Measurements from ENCODE around the gene TMED1. TPM values are rescaled to one million over a fixed set of nuclear protein-coding genes. Genes with fewer than 3 reads are reported as not detected.

TMED1 gene
- total and polyA plus RNA-seq, 2 of the 4 experiments (the other 2 are of a cell fraction): 37.6 to 41.4 TPM

DNA sequence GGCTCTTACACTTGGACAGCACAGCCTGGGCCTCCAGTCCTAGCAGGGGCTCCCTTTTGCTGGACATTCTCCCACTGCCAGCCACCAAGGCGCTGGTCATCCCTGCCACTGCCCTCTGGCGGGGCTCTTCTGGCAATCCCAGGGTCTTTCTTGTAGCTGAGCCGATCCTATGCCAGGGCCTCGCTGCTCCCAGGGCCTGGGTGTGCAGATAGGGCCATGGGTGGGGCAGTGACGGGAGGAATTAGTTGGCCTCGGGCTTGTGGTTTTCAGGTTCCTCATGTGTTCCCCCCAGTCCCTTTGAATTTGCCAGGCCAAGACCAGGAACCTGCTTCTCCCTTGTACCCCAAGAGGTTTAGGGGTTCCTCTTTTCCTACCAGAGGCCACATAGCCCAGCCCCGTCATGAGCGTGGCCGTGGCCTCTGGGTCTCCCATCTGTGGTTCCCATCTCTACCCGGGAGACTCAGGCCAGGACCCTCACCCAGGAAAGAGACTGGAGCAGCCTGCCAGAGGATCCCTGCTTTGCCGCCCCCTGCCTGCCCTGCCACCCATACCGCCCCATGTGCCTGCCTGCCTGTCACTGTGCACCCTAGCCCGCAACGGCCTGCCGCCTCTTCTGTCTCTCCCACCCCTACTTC, 26.2 kb downstream of the TMED1 start:
- no peak overlapping the region for H4K8ac ChIP-seq (ENCODE audit: low read depth in 2 of 2, low read length in 2 of 2)
- TF ChIP-seq, protein P1, sequence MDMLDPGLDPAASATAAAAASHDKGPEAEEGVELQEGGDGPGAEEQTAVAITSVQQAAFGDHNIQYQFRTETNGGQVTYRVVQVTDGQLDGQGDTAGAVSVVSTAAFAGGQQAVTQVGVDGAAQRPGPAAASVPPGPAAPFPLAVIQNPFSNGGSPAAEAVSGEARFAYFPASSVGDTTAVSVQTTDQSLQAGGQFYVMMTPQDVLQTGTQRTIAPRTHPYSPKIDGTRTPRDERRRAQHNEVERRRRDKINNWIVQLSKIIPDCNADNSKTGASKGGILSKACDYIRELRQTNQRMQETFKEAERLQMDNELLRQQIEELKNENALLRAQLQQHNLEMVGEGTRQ (IDR thresholded peaks at IDR 0.05; ENCODE audit: low read depth, low read length): no peak
- TF ChIP-seq BHLHE40 (IDR thresholded peaks at IDR 0.05; ENCODE audit: low read depth, low read length) (no peak), CEBPB (IDR thresholded peaks at IDR 0.05; ENCODE audit: low read depth, low read length) (no peak), FOS (IDR thresholded peaks at IDR 0.05; ENCODE audit: low read depth, low read length) (no peak), MAZ (IDR thresholded peaks at IDR 0.05; ENCODE audit: borderline replicate concordance, low read depth, low read length) (no peak), SMC3 (IDR thresholded peaks at IDR 0.05; ENCODE audit: low read depth, low read length) (no peak), RAD21 (IDR thresholded peaks at IDR 0.05; ENCODE audit: low read length) (no peak), POLR2A (IDR thresholded peaks at IDR 0.05; ENCODE audit: low read depth, low read length) (no peak), RCOR1 (IDR thresholded peaks at IDR 0.05; ENCODE audit: insufficient replicate concordance, low read length) (no peak), MXI1 (IDR thresholded peaks at IDR 0.05; ENCODE audit: borderline replicate concordance, low read depth, low read length) (no peak), CHD1 (IDR thresholded peaks at IDR 0.05; ENCODE audit: low read depth, low read length) (no peak), MAFK (IDR thresholded peaks at IDR 0.05; ENCODE audit: low read depth, low read length) (no peak), RFX5 (IDR thresholded peaks at IDR 0.05; ENCODE audit: low read depth, low read length) (no peak), NFE2L2 (IDR thresholded peaks at IDR 0.05; ENCODE audit: low read depth, low read length) (no peak)
- TF ChIP-seq, protein P2, sequence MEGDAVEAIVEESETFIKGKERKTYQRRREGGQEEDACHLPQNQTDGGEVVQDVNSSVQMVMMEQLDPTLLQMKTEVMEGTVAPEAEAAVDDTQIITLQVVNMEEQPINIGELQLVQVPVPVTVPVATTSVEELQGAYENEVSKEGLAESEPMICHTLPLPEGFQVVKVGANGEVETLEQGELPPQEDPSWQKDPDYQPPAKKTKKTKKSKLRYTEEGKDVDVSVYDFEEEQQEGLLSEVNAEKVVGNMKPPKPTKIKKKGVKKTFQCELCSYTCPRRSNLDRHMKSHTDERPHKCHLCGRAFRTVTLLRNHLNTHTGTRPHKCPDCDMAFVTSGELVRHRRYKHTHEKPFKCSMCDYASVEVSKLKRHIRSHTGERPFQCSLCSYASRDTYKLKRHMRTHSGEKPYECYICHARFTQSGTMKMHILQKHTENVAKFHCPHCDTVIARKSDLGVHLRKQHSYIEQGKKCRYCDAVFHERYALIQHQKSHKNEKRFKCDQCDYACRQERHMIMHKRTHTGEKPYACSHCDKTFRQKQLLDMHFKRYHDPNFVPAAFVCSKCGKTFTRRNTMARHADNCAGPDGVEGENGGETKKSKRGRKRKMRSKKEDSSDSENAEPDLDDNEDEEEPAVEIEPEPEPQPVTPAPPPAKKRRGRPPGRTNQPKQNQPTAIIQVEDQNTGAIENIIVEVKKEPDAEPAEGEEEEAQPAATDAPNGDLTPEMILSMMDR (conservative IDR thresholded peaks at IDR 0.05; ENCODE audit: low read depth, low read length): no peak
- TF ChIP-seq, protein P3, sequence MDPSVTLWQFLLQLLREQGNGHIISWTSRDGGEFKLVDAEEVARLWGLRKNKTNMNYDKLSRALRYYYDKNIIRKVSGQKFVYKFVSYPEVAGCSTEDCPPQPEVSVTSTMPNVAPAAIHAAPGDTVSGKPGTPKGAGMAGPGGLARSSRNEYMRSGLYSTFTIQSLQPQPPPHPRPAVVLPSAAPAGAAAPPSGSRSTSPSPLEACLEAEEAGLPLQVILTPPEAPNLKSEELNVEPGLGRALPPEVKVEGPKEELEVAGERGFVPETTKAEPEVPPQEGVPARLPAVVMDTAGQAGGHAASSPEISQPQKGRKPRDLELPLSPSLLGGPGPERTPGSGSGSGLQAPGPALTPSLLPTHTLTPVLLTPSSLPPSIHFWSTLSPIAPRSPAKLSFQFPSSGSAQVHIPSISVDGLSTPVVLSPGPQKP (IDR thresholded peaks at IDR 0.05; ENCODE audit: borderline replicate concordance, low read depth, low read length): no peak
- intact Hi-C loops (cut with micrococcal nuclease): no loop called here
- H3K56ac ChIP-seq (ENCODE audit: extremely low read depth, insufficient read depth, low read length): no peak overlapping the region
- H3K9ac ChIP-seq (ENCODE audit: low read depth, low read length): no peak overlapping the region
- H3K4ac ChIP-seq (ENCODE audit: low read depth, low read length): no peak overlapping the region
- no peak overlapping the region for H2BK120ac ChIP-seq (ENCODE audit: low read depth, low read length)
- H3K9me3 ChIP-seq (ENCODE audit: control insufficient read depth, insufficient read depth, low read length): no peaks in the 10 kb centered on the region
- H2AK9ac ChIP-seq (replicated peaks; ENCODE audit: low read depth, low read length, poor library complexity): peak overlapping the region; percentile 34
- H3K18ac ChIP-seq (ENCODE audit: low read depth, low read length): no peak overlapping the region
- no TSS peak for BruUV-seq (replicated peaks)
- H3K27ac ChIP-seq (ENCODE audit: insufficient read depth, low read length): no peak overlapping the region
- ChIA-PET POLR2A (ENCODE audit: unreplicated experiment) (no interaction called here), CTCF (no interaction called here)
- H3K79me1 ChIP-seq (ENCODE audit: low read depth in 1 of 2, low read length in 2 of 2): peaks cover 3 to 40% of the 10 kb centered on the region in 2 experiments; a peak in 3 of 4 replicates
- no peak for ATAC-seq (ENCODE audit: low read depth)
- H3K23ac ChIP-seq (ENCODE audit: low read depth, low read length): no peak overlapping the region
- peaks cover 7% of the 10 kb centered on the region for H3K4me1 ChIP-seq (ENCODE audit: control insufficient read depth, insufficient read depth, low read length)
- H3K36me3 ChIP-seq (ENCODE audit: control insufficient read depth, insufficient read depth, low read length): peaks cover 57% of the 10 kb centered on the region
- no peak overlapping the region for H2AFZ ChIP-seq (replicated peaks; ENCODE audit: low read length, poor library complexity)
- H4K20me1 ChIP-seq (ENCODE audit: insufficient read depth, low read length): no peaks in the 10 kb centered on the region; the same call in 1 of the 2 replicates
- no peak overlapping the region for H3K4me2 ChIP-seq (ENCODE audit: low read depth, low read length)
- dilution Hi-C loops (cut with HindIII; ENCODE audit: low sequenced_read_pairs, unreplicated experiment): no loop called here
- 95% methylated on average over 7 of the region's 15 CpGs; no CpG with 5 or more reads in 1 of the 2 experiments for WGBS, 2 experiments (ENCODE audit: extremely low coverage in 2 of 2, insufficient read length in 1 of 2)
- H3K9me1 ChIP-seq (ENCODE audit: insufficient read depth, low read length): peaks cover 8% of the 10 kb centered on the region
- H2BK15ac ChIP-seq (ENCODE audit: low read depth, low read length): no peak overlapping the region
- no peaks in the 10 kb centered on the region for H3K27me3 ChIP-seq (ENCODE audit: control insufficient read depth, insufficient read depth, low read length)
- H2BK5ac ChIP-seq (ENCODE audit: low read depth, low read length, poor library complexity, severe bottlenecking): no peak overlapping the region
- in situ Hi-C loops (cut with MboI; ENCODE audit: low sequenced_read_pairs): no loop called here
- H2BK20ac ChIP-seq (ENCODE audit: low read depth, low read length): no peak overlapping the region
- no peak overlapping the region for H4K91ac ChIP-seq (ENCODE audit: insufficient read depth, low read depth, low read length)
- no peak overlapping the region for H3K14ac ChIP-seq (replicated peaks; ENCODE audit: low read depth, low read length)
- DNase-seq: no peak
- H2AK5ac ChIP-seq (ENCODE audit: low read depth, low read length): 0 out of 2 replicates have a peak overlapping the region, but pooled peaks have one; percentile 21
- H3K4me3 ChIP-seq (ENCODE audit: insufficient read depth, low read depth, low read length): no peak overlapping the region
- no peak overlapping the region for H4K5ac ChIP-seq (ENCODE audit: low read depth, low read length)
